Peyer's patch (tissue), 4 donors: Measurements from ENCODE around the gene LTBP2.

Experiments
- CTCF ChIP-seq, 6 experiments: fragments of 450-650 bp in 4 of 6; fragments of 200-600 bp in 2 of 6; sonication (generic) in 1 of 6; IDR thresholded peaks; one replicate each; pipeline ENCODE4 v1.5.1; 2017 to 2019; ENCODE audit warnings: antibody characterized with exemption in 6 of 6, mild to moderate bottlenecking in 3 of 6, moderate library complexity in 1 of 6
- POLR2A ChIP-seq, 2 donors: fragments of 450-650 bp; IDR thresholded peaks; one replicate each; pipeline ENCODE4 v1.5.1; 2017; ENCODE audit warnings: antibody characterized with exemption in 2 of 2, mild to moderate bottlenecking in 2 of 2, moderate library complexity in 2 of 2

DNA sequence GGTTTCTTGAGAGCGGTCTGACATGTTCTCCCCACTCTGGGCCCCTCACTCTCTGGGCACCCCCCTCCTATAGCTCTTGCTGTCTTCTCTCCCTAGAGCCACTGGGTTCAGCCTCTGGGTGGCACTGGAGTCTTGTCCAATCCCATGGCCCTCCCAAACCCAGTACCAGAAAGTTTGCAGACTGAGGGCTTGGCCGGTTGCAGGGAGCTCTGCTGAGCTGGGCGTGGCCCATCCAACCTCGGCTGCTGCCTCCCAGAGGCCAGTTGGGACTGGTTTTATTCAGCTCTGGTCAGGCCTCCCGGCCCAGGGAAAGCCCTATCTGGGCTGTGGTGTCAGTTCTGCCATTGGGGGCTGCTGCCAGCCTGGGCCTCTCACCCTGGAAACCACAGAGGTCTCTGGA, 80.6 kb downstream of the LTBP2 start:
- no peak for TF ChIP-seq POLR2A (IDR thresholded peaks at IDR 0.05)
- TF ChIP-seq CTCF (IDR thresholded peaks at IDR 0.05) = no peak
